Peyer's patch (tissue), 4 donors: ENCODE measurements around the gene MTG1. TPM values are rescaled to one million over a fixed set of nuclear protein-coding genes. Genes with fewer than 3 reads are reported as not detected.

Experiments
- DNase-seq, 3 donors: peaks; one replicate each; pipeline ENCODE4 v3.0.0-alpha.2; 2017 to 2019
- H3K27ac ChIP-seq, 4 donors: fragments of 200-600 bp; sonication (generic); one replicate each; pipeline ENCODE4 v1.5.1; 2016 to 2019
- H3K27me3 ChIP-seq, 2 donors: fragments of 200-600 bp; sonication (generic); one replicate each; pipeline ENCODE4 v1.5.1; 2019
- H3K36me3 ChIP-seq, 3 donors: fragments of 200-600 bp; sonication (generic); one replicate each; pipeline ENCODE4 v1.5.1; 2016 to 2019
- H3K4me1 ChIP-seq, 4 donors: fragments of 200-600 bp; sonication (generic); one replicate each; pipeline ENCODE4 v1.5.1; 2016 to 2019
- H3K4me3 ChIP-seq, 4 donors: fragments of 200-600 bp; sonication (generic); 1 replicate in 3 of 4; 2 replicates in 1 of 4; pipeline ENCODE4 v1.5.1; 2016 to 2019; ENCODE audit warnings: mild to moderate bottlenecking in 1 of 4
- H3K9me3 ChIP-seq, 4 donors: fragments of 200-600 bp; sonication (generic); one replicate each; pipeline ENCODE4 v1.5.1; 2016 to 2019; ENCODE audit warnings: mild to moderate bottlenecking in 1 of 4
- CTCF ChIP-seq, 6 experiments: fragments of 450-650 bp in 4 of 6; fragments of 200-600 bp in 2 of 6; sonication (generic) in 1 of 6; IDR thresholded peaks; one replicate each; pipeline ENCODE4 v1.5.1; 2017 to 2019; ENCODE audit warnings: antibody characterized with exemption in 6 of 6, mild to moderate bottlenecking in 3 of 6, moderate library complexity in 1 of 6
- POLR2A ChIP-seq, 2 donors: fragments of 450-650 bp; IDR thresholded peaks; one replicate each; pipeline ENCODE4 v1.5.1; 2017; ENCODE audit warnings: antibody characterized with exemption in 2 of 2, mild to moderate bottlenecking in 2 of 2, moderate library complexity in 2 of 2
- total RNA-seq, 4 donors: library from RNA; depleted of rRNA; stranded (reverse); fragments of >200 nt; gene quantifications; one replicate each; pipeline ENCODE4 v1.1.0, GENCODE V29; 2016

MTG1 gene
- total RNA-seq, 4 donors from 2014 or later = 44.7 to 110 (median 103) TPM

- H3K4me3 ChIP-seq = peak overlapping the region; percentile 20 to 48 (median 38)
Observed at GRCh38 chr10:133388973-133389818, 4.8 kb upstream of the MTG1 start.

DNA sequence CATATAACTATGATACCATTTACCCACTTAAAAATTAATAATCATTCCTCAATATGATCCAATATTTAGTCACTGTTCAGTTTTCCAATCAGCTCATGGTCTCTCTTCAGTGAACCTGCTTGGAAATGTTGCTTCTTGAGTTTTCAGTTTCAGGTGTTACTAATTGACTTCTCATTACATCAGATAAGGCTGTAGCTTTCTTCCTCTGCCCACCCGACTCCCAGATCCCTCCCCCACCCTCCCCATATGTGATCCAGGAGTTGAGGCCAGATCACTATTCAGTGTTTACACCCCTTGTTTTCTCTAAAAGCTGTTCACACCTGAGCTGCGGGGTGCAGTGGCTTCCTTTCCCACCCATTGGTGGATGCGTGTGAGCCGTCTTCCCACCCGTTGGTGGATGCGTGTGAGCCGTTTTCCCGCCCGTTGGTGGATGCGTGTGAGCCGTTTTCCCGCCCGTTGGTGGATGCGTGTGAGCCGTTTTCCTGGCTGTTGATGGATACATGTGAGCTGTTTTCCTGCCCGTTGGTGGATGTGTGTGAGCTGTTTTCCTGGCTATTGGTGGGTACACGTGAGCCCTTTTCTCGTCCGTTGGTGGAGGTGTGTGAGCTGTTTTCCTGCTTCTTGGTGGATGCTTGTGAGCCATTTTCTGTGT lies 3.2 kb upstream of the MTG1 start:
- Histone ChIP-seq H3K27ac (peak overlapping the region; percentile 58 to 92 (median 77)), H3K36me3 (peaks cover 0 to 17% (median 0%) of the 10 kb centered on the region in 3 donors), H3K4me1 (peaks cover 0 to 15% (median 9%) of the 10 kb centered on the region in 4 donors), H3K27me3 (no peaks in the 10 kb centered on the region), H3K9me3 (no peaks in the 10 kb centered on the region), H3K4me3 (no peak overlapping the region)
- no peak for TF ChIP-seq CTCF (IDR thresholded peaks at IDR 0.05)
- TF ChIP-seq POLR2A (IDR thresholded peaks at IDR 0.05) = no peak
- DNase-seq = peak in 2 of 3 donors; percentile 16 to 44

More at GRCh38 chr10:133388973-133389818, 4.8 kb upstream of the MTG1 start:
- peak in 1 of 6 experiments; percentile 9 for TF ChIP-seq CTCF (IDR thresholded peaks at IDR 0.05)
- TF ChIP-seq POLR2A (IDR thresholded peaks at IDR 0.05) = no peak
- Histone ChIP-seq H3K27me3 (no peaks in the 10 kb centered on the region), H3K27ac (peak overlapping the region; percentile 68 to 92 (median 79)), H3K9me3 (no peaks in the 10 kb centered on the region), H3K36me3 (peaks cover 0 to 19% (median 0%) of the 10 kb centered on the region in 3 donors), H3K4me1 (peaks cover 0 to 11% (median 4%) of the 10 kb centered on the region in 4 donors)
- DNase-seq = peak; percentile 51 to 88 (median 85)

- peak in 1 of 3 donors; percentile 42 for DNase-seq
- no peaks in the 10 kb centered on the region for H3K9me3 ChIP-seq
- no peak for TF ChIP-seq POLR2A (IDR thresholded peaks at IDR 0.05)
- TF ChIP-seq CTCF (IDR thresholded peaks at IDR 0.05) = no peak
- H3K27ac ChIP-seq = peak overlapping the region in 2 of 4 donors; percentile 86 to 92
- H3K27me3 ChIP-seq = no peaks in the 10 kb centered on the region
- H3K4me3 ChIP-seq = no peak overlapping the region
- peaks cover 0 to 15% (median 9%) of the 10 kb centered on the region in 4 donors for H3K4me1 ChIP-seq
- H3K36me3 ChIP-seq = peaks cover 0 to 22% (median 0%) of the 10 kb centered on the region in 3 donors
Observed at GRCh38 chr10:133391249-133391635, 2.7 kb upstream of the MTG1 start.

GRCh38 chr10:133391761-133392518 lies 2.0 kb upstream of the MTG1 start:
- H3K9me3 ChIP-seq = no peaks in the 10 kb centered on the region
- peaks cover 0 to 15% (median 9%) of the 10 kb centered on the region in 4 donors for H3K4me1 ChIP-seq
- no peaks in the 10 kb centered on the region for H3K27me3 ChIP-seq
- peak in 1 of 3 donors; percentile 47 for DNase-seq
- no peak for TF ChIP-seq CTCF (IDR thresholded peaks at IDR 0.05)
- TF ChIP-seq POLR2A (IDR thresholded peaks at IDR 0.05) = no peak
- H3K4me3 ChIP-seq = no peak overlapping the region
- H3K27ac ChIP-seq = peak overlapping the region in 2 of 4 donors; percentile 86 to 92
- H3K36me3 ChIP-seq = peaks cover 0 to 29% (median 0%) of the 10 kb centered on the region in 3 donors
